ENCODE data around the gene POLR1A.

POLR1A gene

GRCh38 chr2:86028766-86029381 is 76.8 kb downstream of the POLR1A start:
- TF ChIP-seq CTCF (IDR thresholded peaks at IDR 0.05; ENCODE audit: control extremely low read depth, extremely low read depth, low read depth, missing control alignments): no peak
- DNase-seq (ENCODE audit: extremely low spot score): no peak
- ChIA-PET CTCF (interaction anchor here (1.1 to 3.5 kb wide), 5 partner anchors 8 to 51 kb away, joined by 3 to 17 read pairs (median 5); no protein-coding TSS in a partner anchor), POLR2A (no interaction called here)

- ChIA-PET CTCF (interaction anchor here (1.1 to 3.5 kb wide), 6 partner anchors 9 to 201 kb away, joined by 3 to 17 read pairs (median 4); no protein-coding TSS in a partner anchor), POLR2A (no interaction called here)
- no peak for TF ChIP-seq CTCF (IDR thresholded peaks at IDR 0.05; ENCODE audit: control extremely low read depth, extremely low read depth, low read depth, missing control alignments)
- DNase-seq (ENCODE audit: extremely low spot score): no peak
These were observed 77.5 kb downstream of the POLR1A start for GRCh38 chr2:86027922-86028765.

- POLR2A ChIA-PET: no interaction called here
- CTCF ChIA-PET: interaction anchor here (1.2 to 3.5 kb wide), 4 partner anchors 9 to 200 kb away, joined by 3 to 17 read pairs (median 8); no protein-coding TSS in a partner anchor
- no peak for DNase-seq (ENCODE audit: extremely low spot score)
- TF ChIP-seq CTCF (IDR thresholded peaks at IDR 0.05; ENCODE audit: control extremely low read depth, extremely low read depth, low read depth, missing control alignments): no peak
These were observed 78.3 kb downstream of the POLR1A start for GRCh38 chr2:86027196-86027921.

- no peak for DNase-seq (ENCODE audit: extremely low spot score)
- no peak for TF ChIP-seq CTCF (IDR thresholded peaks at IDR 0.05; ENCODE audit: control extremely low read depth, extremely low read depth, low read depth, missing control alignments)
- CTCF ChIA-PET: interaction anchor here (2.3 to 3.5 kb wide), 3 partner anchors 10 to 53 kb away, joined by 5 to 17 read pairs (median 12); no protein-coding TSS in a partner anchor
- POLR2A ChIA-PET: no interaction called here
These were observed 79.0 kb downstream of the POLR1A start for GRCh38 chr2:86026744-86027065.

- CTCF ChIA-PET: interaction anchor here (1.4 to 3.5 kb wide), 4 partner anchors 8 to 198 kb away, joined by 3 to 17 read pairs (median 9); no protein-coding TSS in a partner anchor
These were observed 79.5 kb downstream of the POLR1A start for GRCh38 chr2:86025976-86026743.

More at GRCh38 chr2:86025976-86026743, 79.5 kb downstream of the POLR1A start:
- DNase-seq (ENCODE audit: extremely low spot score): no peak
- no peak for TF ChIP-seq CTCF (IDR thresholded peaks at IDR 0.05; ENCODE audit: control extremely low read depth, extremely low read depth, low read depth, missing control alignments)
- POLR2A ChIA-PET: no interaction called here
